GM18505 (cell line): ENCODE results near the gene CELF2.

ENCODE experiments used
- ATAC-seq: cut with Tn5 transposase; IDR thresholded peaks from one replicate; pipeline ENCODE4 v1.9.1; 2021; ENCODE audit not compliant: unreplicated experiment
- POLR2A ChIP-seq: IDR thresholded peaks from 4 replicates; pipeline ENCODE4 v1.6.1; 2011; ENCODE audit warnings: borderline replicate concordance; ENCODE audit not compliant: insufficient read depth, insufficient read length; ENCODE audit errors: extremely low read depth

Gene CELF2

GRCh38 chr10:11088709-11089108, 71.0 kb downstream of the CELF2 start:
- TF ChIP-seq POLR2A: no peak
- ATAC-seq: no peak

DNA sequence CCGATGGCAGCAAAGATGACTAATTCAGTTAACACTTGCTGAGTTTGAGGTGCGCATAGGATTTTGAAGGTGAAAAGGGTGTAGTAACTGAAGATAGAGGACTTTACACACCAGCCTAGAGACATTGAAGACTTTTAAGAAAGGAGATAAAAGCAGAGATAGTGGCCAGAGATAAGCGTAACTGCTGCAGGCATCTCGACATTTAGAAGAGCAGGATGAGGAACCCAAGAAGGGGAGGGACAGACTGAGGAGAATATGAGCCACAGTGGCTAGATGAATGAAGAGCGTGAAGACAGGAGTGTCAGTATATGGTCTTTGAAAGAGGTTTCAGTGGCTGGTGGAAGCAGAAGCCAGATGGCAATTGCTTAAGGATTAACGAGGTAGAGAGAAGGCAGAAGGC, 71.6 kb downstream of the CELF2 start:
- ATAC-seq: no peak
- no peak for TF ChIP-seq POLR2A

DNA sequence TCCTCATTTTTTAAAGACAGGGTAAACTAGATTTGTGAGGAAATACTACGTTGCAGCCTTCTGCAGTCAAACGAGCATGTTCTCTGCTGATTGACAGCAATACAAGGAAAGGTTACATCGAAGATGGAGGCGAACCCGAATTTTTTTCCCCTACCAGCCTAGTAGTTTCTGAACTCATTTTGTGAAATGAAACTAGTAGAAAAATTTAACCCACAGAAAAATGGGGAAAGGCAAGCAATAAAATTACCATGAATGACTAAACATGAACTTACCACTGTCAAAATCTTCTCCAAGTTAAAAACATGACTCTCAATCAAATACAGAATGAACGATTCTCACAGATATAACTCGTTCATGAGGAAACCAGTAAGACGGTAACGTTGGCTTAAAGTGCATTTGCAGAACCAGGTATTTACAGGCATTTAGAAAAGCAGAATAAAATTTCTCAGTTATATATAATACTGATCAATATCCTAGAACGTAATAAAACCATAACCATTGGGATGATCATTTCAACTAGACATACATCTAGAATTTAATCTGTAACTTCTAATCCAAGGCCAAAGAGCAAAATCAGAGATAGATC, 73.9 kb downstream of the CELF2 start:
- no peak for ATAC-seq
- TF ChIP-seq POLR2A: no peak

DNA sequence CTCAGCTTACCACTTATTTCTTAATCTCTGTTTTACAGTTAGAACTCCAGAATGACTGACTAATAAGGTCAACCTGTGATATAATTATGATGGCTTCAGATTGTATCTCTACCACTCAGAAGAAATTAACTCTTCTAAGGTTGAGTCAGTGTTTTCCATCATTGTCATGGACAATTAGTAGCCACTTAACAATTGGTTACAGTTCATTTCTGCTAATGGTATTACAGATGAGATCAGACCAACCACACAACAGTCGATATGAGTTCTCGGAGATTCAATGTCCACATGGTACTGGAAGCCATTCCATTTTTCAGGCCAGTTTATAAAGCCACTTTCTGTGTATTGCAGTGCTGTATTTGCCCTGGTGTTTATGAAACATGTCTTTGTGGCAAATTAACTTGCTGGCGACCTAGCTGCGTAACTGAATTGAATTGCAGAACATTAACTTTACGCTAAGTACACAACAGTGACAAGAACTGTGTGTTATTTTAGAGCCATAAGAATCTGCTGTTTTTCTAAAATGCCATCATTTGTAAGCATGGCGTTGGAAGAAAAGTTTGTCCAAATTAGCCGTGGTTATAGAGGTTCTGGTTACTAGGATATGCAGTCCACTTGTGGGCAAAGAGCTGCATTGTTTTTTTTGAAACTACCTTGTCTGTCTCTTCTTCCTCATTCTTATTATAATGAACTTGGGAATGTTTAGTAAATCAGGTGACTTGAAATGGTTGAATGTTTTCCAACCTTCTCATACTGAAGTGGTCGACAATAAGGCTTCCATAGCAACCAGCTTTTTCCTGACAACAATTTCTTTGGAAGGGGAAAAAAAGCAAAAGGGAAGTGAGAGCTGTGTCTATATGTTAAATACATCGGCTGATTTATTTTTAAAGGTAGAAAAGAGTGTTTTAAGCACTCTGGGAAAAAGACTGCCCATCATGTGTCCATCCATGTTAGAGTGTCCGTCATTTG, 76.4 kb downstream of the CELF2 start:
- TF ChIP-seq POLR2A: no peak
- ATAC-seq: no peak

GRCh38 chr10:11095374-11095801, 77.7 kb downstream of the CELF2 start:
- no peak for TF ChIP-seq POLR2A
- ATAC-seq: no peak

DNA sequence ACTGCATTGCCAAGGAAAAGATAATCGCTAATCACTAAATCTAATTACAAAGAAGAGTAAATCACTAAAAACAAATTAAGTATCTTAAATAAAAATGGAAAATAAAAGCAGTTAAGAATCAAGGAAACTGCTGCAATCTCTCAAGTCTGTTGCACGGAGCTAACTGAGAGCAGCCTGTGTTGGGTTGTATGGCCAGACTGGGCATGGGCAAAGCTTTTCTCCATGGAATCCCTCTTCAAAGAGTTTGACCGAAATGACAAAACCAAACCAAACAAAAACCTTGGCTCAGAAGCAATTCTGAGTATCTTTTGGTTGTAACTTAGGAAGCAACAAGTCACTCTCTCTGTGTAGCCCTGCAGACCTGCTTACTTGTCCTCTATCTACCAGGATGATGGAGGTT, 78.8 kb downstream of the CELF2 start:
- ATAC-seq: no peak
- TF ChIP-seq POLR2A: no peak

- TF ChIP-seq POLR2A: no peak
- ATAC-seq: no peak
These were observed 80.0 kb downstream of the CELF2 start for GRCh38 chr10:11097686-11098085.

DNA sequence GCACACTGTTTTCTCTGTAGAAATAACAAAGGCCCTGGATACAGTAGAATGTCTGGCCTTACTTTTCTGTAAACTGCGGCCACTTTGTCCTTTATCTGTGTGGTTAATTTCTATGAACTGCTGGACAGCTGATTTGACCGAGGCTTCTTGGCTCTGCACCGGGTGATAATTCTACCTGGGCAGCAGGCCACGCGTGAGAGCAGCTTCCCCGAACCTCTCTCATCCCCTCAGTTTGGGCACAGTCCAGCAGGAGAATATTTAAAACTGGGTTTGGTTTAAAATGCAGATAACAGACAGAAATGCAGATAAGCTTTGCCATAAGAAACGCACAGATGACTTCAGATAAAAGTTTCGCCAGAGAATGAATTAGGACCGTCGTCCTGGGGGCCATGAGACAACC, 81.0 kb downstream of the CELF2 start:
- no peak for TF ChIP-seq POLR2A
- ATAC-seq: no peak

DNA sequence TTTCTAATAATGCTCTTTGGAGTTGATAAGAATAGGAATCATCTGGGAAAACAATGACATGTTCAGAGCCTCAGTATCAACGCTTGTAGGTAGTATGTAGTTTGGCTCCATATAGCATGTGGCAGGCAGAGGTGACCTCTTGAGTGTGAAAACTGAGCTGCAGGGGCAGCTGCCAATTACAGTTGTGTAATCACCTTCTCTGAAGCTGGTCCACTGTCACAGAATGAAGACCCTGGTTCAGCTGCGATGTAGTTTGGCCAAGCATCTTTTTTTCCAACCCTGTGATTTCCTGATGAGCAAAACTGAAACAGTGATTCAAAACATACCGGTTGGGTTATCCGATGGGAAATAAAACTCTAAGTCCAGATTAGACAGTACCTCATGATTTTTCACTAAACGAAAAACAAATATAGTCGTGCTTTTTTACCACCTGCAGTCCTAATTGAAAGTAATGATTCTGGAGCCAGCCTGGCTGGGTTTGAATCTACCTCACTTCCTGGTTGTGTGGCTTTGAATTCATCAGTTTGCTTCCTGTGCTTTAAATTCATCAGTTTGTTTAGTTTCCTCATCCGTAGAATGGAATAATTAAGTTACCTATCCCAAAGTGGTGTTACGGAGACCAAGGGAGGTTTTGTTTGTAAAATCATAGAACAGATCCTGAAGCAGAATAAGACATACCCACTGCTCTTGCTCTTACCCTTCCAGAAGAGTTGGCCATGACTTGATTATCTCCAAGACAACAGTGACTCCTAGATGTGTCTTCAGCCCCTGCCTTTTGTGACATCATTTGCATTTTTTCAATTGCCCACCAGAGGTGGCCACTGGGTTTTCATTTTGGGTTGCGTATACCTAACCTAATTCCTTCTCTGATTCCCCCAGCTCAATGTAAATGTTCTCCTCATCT, 87.4 kb downstream of the CELF2 start:
- TF ChIP-seq POLR2A: no peak
- ATAC-seq: no peak

DNA sequence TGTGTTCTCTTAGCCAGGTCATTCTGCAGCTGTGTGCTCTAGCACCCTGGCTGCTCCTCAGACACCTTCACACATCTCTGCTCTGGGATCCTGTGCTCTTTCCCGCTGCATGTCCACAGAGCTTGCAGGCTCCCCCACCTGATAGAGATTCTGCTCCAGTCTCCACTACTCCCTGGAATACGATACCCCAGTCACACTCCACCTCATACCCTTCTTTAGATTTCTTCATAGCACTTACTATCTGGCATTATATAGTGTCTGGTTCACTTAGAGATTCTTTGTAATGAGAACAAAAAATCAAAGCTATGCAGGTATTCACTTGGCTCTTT, 88.0 kb downstream of the CELF2 start:
- ATAC-seq: no peak
- TF ChIP-seq POLR2A: no peak

DNA sequence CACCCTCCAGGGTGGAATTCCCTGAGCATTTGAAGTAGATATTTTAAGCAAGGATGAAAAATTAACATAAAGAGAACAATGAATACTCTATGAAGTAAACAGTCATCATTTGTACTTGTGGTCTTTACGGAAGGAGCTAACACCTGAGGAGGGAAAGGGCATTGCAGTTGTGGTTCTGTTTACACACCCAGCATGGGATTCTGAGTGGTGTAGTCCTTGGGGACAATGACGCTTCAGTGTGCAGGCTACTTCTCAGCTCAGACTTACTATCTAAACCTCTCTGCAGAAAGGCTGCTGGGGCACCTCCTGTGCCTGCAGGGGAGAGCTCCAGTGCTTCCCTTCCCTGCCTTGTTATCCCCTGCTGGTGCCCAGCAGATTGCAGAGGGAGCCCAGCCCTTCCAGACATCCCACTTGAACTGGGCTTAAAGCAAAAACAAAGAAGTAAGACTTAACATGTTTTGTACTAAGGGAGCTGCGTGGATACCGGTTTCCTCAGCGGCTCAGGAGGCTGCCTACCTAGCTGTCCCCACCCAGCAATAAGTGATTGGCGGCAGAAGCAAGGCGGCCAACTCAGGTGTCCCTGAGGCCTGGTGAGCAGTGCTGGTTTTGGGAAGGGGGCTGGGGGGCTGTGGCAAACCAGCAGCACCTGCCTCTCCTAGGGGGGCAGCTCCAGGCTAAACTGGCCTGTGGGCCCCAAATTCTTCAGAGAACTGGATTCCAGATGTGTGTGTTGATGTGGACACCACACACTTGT, 89.1 kb downstream of the CELF2 start:
- no peak for TF ChIP-seq POLR2A
- no peak for ATAC-seq

DNA sequence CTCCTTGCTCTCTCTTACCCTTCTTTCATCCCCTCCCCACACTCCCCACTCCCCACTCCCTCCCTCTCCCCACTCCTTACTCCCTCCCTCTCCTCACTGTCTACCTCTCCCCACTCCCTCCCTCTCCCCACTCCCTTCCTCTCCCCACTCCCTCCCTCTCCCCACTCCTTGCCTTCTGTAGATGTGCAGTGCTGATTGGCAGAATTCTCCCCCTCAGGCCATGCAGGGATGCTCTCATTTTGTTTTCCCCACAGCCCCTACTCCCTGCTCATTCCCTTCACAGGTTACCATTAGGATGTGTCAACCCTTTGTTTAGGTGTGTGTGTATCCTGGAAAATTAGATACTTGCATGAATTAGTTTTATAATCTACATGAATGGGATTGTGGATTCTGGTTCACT, 90.3 kb downstream of the CELF2 start:
- no peak for ATAC-seq
- no peak for TF ChIP-seq POLR2A

DNA sequence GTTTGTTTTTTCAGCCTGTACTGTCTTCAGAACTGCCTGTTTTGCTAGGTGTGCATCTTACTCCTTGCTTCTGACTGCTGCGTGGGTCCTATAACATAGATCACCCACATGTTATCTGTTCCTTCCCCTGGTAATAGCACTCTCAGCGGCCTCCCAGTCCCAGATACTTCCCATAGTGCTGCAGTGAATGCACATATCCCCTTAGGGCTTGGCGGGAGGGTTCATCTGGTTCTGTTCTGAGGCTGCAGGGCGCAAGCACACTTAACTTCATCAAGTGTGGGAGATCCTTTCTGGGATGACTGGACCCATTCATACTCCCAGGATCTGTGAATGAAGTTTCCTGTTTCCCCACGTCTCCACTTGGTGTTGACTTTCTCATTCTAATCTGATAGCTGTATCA, 90.7 kb downstream of the CELF2 start:
- no peak for ATAC-seq
- TF ChIP-seq POLR2A: no peak
